ENCODE measurements around the gene OPCML.

The OPCML gene

GRCh38 chr11:132439711-132440255, 1092.5 kb downstream of the OPCML start:
- H3K27ac ChIP-seq (replicated peaks): no peak overlapping the region
- no peak for TF ChIP-seq REST (IDR thresholded peaks at IDR 0.05; ENCODE audit: insufficient replicate concordance, low read depth)
- TF ChIP-seq GABPA (IDR thresholded peaks at IDR 0.05; ENCODE audit: low read depth): no peak
- TF ChIP-seq POLR2AphosphoS5 (IDR thresholded peaks at IDR 0.05; ENCODE audit: low read depth): no peak
- TF ChIP-seq SPI1 (IDR thresholded peaks at IDR 0.05; ENCODE audit: borderline replicate concordance, low read depth): no peak
- no peak for TF ChIP-seq CTCF (IDR thresholded peaks at IDR 0.05; ENCODE audit: insufficient read depth, low read length)
- no peaks in the 10 kb centered on the region for H3K27me3 ChIP-seq (ENCODE audit: insufficient read depth, poor library complexity, severe bottlenecking)
- no peak overlapping the region for H3K4me3 ChIP-seq (replicated peaks; ENCODE audit: insufficient read depth, low read length)
- no peak for DNase-seq (ENCODE audit: low read depth in 1 of 2, low spot score in 1 of 2)

- no peak overlapping the region for H3K4me3 ChIP-seq (replicated peaks; ENCODE audit: insufficient read depth, low read length)
- TF ChIP-seq REST (IDR thresholded peaks at IDR 0.05; ENCODE audit: insufficient replicate concordance, low read depth): no peak
- TF ChIP-seq POLR2AphosphoS5 (IDR thresholded peaks at IDR 0.05; ENCODE audit: low read depth): no peak
- TF ChIP-seq GABPA (IDR thresholded peaks at IDR 0.05; ENCODE audit: low read depth): no peak
- TF ChIP-seq CTCF (IDR thresholded peaks at IDR 0.05; ENCODE audit: insufficient read depth, low read length): no peak
- no peak for TF ChIP-seq SPI1 (IDR thresholded peaks at IDR 0.05; ENCODE audit: borderline replicate concordance, low read depth)
- no peak overlapping the region for H3K27ac ChIP-seq (replicated peaks)
- no peak for DNase-seq (ENCODE audit: low read depth in 1 of 2, low spot score in 1 of 2)
- no peaks in the 10 kb centered on the region for H3K27me3 ChIP-seq (ENCODE audit: insufficient read depth, poor library complexity, severe bottlenecking)
Measured at GRCh38 chr11:132438418-132438817, 1093.9 kb downstream of the OPCML start.

- no peak overlapping the region for H3K27ac ChIP-seq (replicated peaks)
- TF ChIP-seq REST (IDR thresholded peaks at IDR 0.05; ENCODE audit: insufficient replicate concordance, low read depth) (no peak), GABPA (IDR thresholded peaks at IDR 0.05; ENCODE audit: low read depth) (no peak), CTCF (IDR thresholded peaks at IDR 0.05; ENCODE audit: insufficient read depth, low read length) (no peak), SPI1 (IDR thresholded peaks at IDR 0.05; ENCODE audit: borderline replicate concordance, low read depth) (no peak), POLR2AphosphoS5 (IDR thresholded peaks at IDR 0.05; ENCODE audit: low read depth) (no peak)
Measured at GRCh38 chr11:132430429-132431062, 1101.8 kb downstream of the OPCML start.

More at GRCh38 chr11:132430429-132431062, 1101.8 kb downstream of the OPCML start:
- H3K27me3 ChIP-seq (ENCODE audit: insufficient read depth, poor library complexity, severe bottlenecking): no peaks in the 10 kb centered on the region
- no peak for DNase-seq (ENCODE audit: low read depth in 1 of 2, low spot score in 1 of 2)
- H3K4me3 ChIP-seq (replicated peaks; ENCODE audit: insufficient read depth, low read length): no peak overlapping the region

Measured in HL-60 (cell line).